Fibroblast of the aortic adventitia (primary cell): ENCODE measurements around the gene PGAM4. TPM values are rescaled to one million over a fixed set of nuclear protein-coding genes. Genes with fewer than 3 reads are reported as not detected.

Experiments used
- DNase-seq: peaks from one replicate; pipeline ENCODE4 v3.0.0-alpha.2; 2010; ENCODE audit warnings: low read depth
- H3K4me3 ChIP-seq: 2 replicates; pipeline ENCODE4 v1.5.1; 2011; ENCODE audit warnings: low read depth, mild to moderate bottlenecking, control low read depth, low read length, moderate library complexity
- CTCF ChIP-seq: IDR thresholded peaks from 2 replicates; pipeline ENCODE4 v1.5.1; 2011; ENCODE audit warnings: mild to moderate bottlenecking, low read length, control low read depth, inconsistent platforms; ENCODE audit not compliant: insufficient read depth
- total RNA-seq: library from RNA; depleted of rRNA; stranded (reverse); fragments of >200 nt; gene quantifications from 2 replicates; pipeline ENCODE4 v1.2.3, GENCODE V29; 2012; ENCODE audit warnings: low replicate concordance

The PGAM4 gene
- total RNA-seq, 1 donor: not detected

- no peak for DNase-seq
- no peak for TF ChIP-seq CTCF
- H3K4me3 ChIP-seq: no peak overlapping the region
These were observed 3.1 kb downstream of the PGAM4 start for GRCh38 chrX:77966361-77966760.

GRCh38 chrX:77962068-77962902 is 7.2 kb downstream of the PGAM4 start:
- no peak for TF ChIP-seq CTCF
- DNase-seq: no peak
- no peak overlapping the region for H3K4me3 ChIP-seq

- no peak for TF ChIP-seq CTCF
- no peak overlapping the region for H3K4me3 ChIP-seq
- no peak for DNase-seq
These were observed 8.4 kb downstream of the PGAM4 start for GRCh38 chrX:77961063-77961462.

- no peak for DNase-seq
- no peak overlapping the region for H3K4me3 ChIP-seq
- TF ChIP-seq CTCF: no peak
These were observed 8.9 kb downstream of the PGAM4 start for GRCh38 chrX:77960567-77960966.

GRCh38 chrX:77953708-77954107 is 15.7 kb downstream of the PGAM4 start:
- no peak for TF ChIP-seq CTCF
- H3K4me3 ChIP-seq: no peak overlapping the region
- peak; percentile 31 for DNase-seq

GRCh38 chrX:77953302-77953701 is 16.1 kb downstream of the PGAM4 start:
- H3K4me3 ChIP-seq: no peak overlapping the region
- TF ChIP-seq CTCF: no peak
- DNase-seq: no peak

- DNase-seq: no peak
- no peak for TF ChIP-seq CTCF
- H3K4me3 ChIP-seq: no peak overlapping the region
These were observed 17.3 kb downstream of the PGAM4 start for GRCh38 chrX:77952173-77952572.
